Right forelimb (tissue), 1 donor: ENCODE data around the gene RRP9.

Experiments used
- DNase-seq: peaks from one replicate; pipeline ENCODE4 v3.0.0-alpha.2; 2018

Gene RRP9

DNA sequence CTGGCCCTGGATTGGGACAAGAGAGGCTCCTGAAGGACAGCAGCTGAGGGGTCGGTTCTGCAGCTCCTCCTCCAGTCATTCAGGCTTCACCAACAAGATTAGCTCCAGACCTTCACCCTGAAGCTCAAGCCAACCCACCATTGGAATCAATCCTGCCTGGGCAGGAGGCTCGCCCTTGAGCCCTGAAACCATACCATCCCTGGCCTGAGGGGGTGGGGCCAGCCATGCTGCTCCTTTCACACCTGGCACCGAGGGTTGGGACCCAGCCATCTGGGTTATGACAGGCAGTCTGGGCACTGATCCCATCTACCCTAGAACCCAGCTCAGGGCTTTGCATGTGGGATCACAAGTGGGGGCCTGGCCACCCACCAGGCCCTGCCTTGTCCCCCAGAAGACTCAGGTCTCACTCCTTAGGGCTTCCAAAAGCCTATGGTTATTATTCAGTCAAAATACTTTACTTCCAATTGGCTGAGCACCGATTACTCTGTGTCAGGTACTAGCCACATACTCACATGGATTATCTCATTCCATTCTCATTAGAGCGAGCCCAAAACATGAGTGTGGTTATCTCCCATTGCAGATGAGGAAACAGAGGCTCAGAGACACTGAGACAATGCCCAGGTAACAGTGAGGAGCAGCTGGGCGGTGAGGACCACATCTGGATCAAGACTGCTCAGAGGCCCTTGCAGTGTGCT, 29.0 kb upstream of the RRP9 start:
- no peak for DNase-seq

- no peak for DNase-seq
Measured at GRCh38 chr3:51969841-51970240, 28.1 kb upstream of the RRP9 start.

DNA sequence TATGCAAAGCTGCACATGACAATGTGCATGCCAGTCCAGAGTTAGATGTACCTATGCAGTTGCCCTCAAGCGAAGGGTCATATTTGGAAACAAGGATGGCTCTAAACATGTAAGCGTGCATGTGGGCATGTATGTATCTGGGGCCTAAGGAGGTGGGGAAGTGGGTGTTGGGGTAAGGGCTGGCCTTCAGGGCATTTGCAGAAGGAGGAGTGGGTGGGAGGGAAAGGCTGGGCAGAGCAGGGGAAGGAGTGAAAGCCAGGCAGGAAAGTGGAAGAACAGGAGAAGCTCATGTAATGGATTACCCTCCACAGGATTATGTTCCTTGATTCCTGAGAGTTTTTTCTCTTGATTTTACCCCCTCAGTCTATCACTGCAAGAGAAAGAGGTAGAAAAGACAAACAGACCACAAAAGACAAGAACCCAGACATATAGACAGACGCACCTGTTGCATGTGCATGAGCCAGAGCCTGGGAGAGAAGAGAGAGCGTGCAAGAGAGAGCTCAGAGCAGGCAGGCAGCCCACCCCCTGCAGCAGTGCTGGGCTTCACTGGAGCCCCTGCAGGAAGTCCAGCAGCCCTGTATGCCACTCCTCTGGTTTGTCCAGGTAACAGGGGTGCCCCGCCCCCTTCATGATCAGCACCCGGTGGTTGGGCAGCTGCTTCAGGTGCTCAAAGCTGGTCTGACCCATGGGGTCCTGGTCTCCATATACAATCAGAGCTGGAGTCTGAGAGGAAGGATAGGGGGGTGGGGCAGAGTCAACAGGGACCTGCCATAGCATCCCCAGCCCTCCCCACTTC, 27.4 kb upstream of the RRP9 start:
- DNase-seq = no peak

DNA sequence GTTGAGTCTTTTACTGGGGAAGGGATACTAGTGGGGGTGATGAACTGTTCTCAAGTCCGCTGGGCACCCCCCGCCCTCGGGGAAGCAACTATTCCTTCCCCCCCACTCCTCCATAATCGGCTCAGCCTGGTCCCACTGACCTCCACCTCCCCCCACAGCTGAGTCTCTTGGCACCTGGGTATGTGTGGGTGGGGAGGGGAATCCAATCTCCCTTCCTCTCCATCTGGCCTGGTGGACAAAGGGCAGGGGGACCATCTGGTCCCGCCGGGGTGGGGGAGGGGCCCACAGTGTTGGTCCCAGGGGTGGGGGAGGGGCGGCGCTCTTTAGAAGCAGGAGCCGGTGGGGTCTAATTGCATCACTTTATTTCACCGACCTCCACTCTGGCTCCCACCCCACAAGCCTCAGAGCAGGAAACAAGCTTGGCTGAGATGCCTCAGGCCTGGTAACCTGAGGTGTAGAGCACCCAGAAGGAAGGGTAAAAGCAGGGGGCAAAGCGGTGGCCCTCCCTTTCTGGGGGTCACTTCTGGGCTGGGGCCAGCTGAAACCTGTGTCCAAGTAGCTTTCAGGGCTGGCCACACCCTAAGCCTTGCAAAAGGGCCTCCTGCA, 26.6 kb upstream of the RRP9 start:
- no peak for DNase-seq

DNA sequence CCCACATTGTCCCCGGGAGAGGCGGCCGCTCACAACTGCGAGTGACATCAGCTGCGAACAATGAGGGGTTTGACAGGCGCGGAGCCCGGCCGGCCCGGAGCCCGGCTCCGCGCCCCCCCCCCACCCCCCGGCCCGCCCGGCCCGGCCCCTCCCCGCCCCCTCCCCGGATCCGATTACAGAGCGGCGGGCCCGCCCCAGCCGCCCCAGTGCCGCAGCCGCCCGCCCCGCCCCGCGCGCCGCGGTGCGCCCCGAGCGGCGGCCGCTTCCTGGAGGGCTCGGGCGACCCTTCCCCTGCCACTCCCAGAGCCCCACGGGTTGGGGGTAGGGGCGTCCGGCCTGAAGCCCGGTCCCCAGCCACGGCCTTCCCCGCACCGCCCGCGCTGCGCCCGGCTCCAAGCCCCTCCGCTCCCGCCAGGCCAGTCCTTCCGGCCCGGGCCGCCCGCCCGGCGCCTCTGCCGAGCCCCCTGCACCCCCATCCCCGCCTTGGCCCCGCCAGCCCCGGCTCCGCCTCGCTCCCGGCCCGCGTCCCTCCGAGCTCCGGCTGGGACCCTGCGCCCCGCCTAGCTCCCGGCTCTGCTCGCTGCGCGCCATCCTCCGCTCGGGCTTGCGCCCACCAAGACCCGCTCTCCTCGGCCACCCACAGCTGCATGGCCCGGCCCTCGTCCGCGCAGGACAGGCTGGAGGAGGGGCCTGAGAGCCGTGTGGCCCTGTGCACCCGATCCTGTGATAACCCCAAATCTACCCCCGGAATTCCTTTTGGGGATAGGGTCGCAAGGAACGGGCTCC, 25.9 kb upstream of the RRP9 start, which contains the start of gene PCBP4:
Gene PCBP4, minus strand, starts transcription at position 71 of the 786 bp plus-strand sequence. CDS start 6,214 bp downstream, outside the sequence.
- peak; percentile 82 for DNase-seq

- DNase-seq = no peak
Measured at GRCh38 chr3:51966922-51967383, 25.2 kb upstream of the RRP9 start.

DNA sequence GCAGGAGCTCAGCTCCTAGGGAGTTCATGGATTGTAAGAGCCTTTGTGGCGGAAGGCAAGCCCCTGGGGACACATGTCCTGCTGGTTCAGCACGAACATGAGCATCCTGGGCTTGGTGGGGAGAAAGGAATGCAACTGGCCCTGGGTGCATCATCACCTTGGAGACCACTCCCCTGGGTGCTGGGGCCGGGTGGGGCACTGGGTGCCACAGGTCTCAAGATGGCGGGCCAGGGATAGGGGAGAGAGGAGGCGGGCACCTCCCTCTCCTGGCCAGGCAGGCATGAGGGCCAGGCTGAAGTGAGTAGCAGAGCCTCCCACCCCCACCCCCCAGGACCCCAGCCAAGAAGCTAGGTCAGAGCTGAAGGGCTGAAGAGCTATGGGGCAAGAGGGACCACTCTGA, 24.8 kb upstream of the RRP9 start:
- DNase-seq = no peak

GRCh38 chr3:51966016-51966415, 24.3 kb upstream of the RRP9 start:
- DNase-seq = no peak

GRCh38 chr3:51964521-51964920, 22.8 kb upstream of the RRP9 start:
- DNase-seq = no peak

- DNase-seq = no peak
Measured at GRCh38 chr3:51963951-51964451, 22.3 kb upstream of the RRP9 start.

DNA sequence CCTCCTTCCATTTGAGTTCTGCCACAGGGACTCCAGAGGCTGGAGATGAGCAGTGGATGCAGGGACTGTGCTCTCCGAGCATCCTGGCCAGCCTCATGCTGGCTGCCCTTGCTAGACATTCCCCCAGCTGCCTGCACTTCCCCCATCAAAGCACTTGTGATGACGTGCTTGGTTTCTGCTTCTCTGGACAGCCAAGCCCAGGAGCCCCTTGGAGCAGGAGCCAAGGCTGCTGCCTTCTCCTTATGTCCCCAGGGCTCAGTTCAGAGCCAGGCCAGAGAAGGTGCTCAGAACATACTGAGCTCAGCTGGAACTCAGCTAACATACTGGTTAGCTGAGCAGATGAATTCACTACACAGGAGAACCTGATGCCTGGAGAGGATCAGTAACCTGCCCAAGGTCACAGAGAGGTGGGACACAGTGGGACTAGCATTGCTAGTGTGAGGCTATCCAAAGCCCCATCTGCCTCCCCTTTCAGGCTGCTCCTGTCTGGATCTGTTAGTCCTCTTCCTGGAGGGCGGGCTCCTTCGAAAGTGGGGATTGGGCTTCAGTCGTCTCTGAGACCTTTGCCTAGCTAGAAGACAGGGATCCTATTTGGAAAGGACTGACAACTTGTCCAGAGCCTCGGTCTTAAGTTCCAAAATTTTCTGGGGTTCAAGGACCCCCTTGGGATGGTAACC, 21.3 kb upstream of the RRP9 start:
- no peak for DNase-seq

GRCh38 chr3:51961602-51962569, 20.2 kb upstream of the RRP9 start:
- no peak for DNase-seq

- no peak for DNase-seq
Measured at GRCh38 chr3:51961011-51961410, 19.3 kb upstream of the RRP9 start.

GRCh38 chr3:51960386-51960785, 18.7 kb upstream of the RRP9 start:
- no peak for DNase-seq

- no peak for DNase-seq
Measured at GRCh38 chr3:51959651-51960050, 17.9 kb upstream of the RRP9 start.

DNA sequence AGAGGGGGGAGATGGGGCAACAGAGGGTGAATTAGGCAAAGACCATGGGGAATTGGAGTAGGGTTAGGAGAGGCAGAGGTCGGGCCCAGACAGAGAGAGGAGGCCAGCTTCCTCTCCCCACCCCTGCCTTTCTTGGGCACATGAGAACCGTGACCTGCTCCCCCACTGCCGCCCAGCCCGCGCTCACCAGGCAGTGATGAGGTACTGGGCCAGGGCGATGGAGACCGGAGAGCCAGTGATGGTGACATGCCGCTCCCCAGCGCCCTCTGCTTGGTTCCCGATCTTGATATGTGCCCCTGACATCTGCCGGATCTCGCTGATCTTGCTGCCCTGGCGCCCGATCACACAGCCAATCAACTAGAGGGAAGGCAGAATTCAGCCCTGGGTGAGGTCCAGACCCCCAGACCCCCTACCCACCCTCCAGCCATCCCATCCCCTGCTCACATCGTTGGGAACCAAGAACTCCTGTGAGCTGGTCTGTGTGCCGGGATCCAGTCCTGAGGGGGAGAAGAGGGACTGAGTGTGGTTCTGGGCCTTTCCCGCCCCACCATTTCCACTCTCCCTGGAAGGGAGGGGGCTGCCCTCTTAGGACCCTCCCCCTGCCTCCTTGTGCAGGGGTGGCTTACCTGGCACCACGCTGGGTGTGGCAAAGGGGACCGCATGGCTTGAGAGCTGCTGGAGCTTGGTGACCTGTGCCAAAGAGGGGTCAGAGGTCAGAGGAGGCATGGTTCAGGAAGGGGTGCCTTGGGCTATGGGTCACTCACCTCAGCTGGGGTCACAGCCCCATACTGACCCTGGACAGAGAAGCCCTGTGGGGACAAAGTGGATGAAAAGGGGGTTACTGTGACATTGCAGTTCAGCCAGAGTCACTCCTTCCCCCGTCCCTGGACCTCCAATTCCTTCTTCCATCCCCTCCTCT, 17.2 kb upstream of the RRP9 start:
- no peak for DNase-seq

DNA sequence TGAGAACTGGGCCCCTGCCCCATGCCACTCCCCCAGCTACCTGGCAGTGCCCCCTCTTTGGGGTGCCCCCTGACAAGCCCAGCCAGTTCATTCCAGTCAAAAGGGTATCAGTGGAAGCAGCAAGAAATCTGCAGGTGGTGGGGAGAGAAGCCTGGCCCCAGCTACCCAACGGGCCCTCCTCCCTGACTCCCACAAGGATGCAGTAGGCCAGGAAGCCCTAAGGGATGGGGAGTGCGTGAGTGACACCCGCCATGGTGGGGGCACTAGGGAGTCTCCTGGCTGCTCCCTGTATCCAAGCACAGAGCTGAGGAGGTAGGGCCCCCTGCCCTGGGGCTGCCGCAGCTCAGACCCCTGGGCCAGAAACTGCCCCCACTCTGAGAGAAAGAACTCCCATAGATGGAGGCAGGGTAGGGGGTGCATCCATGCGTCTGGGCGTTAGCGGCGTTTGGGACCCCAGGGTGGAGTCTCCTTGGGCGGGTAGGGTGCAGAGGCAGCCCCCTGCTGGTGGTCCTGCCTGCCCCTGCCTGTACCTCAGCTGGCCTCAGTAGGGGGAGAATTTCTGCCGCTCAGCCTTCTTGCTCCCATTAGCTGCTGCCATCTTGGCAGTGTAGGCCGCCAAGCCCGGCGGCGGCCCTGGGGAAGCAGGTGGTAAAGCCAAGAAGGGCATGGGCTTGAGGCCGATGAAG, 16.0 kb upstream of the RRP9 start:
- DNase-seq = no peak

DNA sequence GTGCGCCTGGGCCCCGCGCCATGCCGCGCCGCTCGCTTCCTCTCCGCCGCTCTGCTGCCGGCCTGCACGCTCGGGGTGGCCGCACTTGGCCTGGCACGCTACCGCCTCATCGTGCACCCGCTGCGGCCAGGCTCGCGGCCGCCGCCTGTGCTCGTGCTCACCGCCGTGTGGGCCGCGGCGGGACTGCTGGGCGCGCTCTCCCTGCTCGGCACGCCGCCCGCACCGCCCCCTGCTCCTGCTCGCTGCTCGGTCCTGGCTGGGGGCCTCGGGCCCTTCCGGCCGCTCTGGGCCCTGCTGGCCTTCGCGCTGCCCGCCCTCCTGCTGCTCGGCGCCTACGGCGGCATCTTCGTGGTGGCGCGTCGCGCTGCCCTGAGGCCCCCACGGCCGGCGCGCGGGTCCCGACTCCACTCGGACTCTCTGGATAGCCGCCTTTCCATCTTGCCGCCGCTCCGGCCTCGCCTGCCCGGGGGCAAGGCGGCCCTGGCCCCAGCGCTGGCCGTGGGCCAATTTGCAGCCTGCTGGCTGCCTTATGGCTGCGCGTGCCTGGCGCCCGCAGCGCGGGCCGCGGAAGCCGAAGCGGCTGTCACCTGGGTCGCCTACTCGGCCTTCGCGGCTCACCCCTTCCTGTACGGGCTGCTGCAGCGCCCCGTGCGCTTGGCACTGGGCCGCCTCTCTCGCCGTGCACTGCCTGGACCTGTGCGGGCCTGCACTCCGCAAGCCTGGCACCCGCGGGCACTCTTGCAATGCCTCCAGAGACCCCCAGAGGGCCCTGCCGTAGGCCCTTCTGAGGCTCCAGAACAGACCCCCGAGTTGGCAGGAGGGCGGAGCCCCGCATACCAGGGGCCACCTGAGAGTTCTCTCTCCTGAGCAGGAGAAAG, 14.4 kb upstream of the RRP9 start:
- DNase-seq = peak; percentile 72
